SH-SY5Y (cell line): Measurements from ENCODE around the gene ULK4.

ENCODE experiments used
- GATA2 ChIP-seq: IDR thresholded peaks from 2 replicates; pipeline ENCODE4 v1.6.1; 2011; ENCODE audit warnings: mild to moderate bottlenecking, low read depth, low read length
- GATA3 ChIP-seq: IDR thresholded peaks from 2 replicates; pipeline ENCODE4 v1.6.1; 2011; ENCODE audit warnings: low read depth, mild to moderate bottlenecking, low read length, moderate library complexity

DNA sequence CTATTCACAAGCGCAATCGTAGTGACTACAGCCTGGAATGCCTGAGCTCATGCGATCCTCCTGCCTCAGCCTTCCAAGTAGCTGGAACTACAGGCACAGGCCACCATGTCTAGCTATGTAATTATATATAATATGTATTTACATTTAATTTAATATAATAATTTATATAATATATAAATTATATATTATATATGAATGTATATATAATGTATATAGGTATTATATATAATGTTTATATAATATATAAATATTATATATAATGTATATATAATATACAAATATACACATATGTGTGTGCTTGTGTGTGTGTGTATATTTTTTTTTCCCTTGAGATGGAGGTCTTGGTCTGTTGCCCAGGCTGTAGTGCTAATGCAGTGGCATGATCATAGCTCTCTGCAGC is 27.6 kb upstream of the ULK4 start:
- no peak for TF ChIP-seq GATA2
- TF ChIP-seq GATA3: no peak
